Astrocyte (in vitro differentiated cells and primary cell): ENCODE measurements around the gene C13orf46. TPM values are rescaled to one million over a fixed set of nuclear protein-coding genes. Genes with fewer than 3 reads are reported as not detected.
"Not testable (repeated sequence)": the region's sequence is repeated elsewhere in the genome, so short reads cannot be mapped to it uniquely, and the experiment has no call there.

Source experiments
- DNase-seq: peaks from one replicate; pipeline ENCODE4 v3.0.0-alpha.2; 2010; ENCODE audit warnings: low read depth
- FAIRE-seq: peaks from 2 replicates; lab custom pipeline; 2011; peaks lifted over from hg19 to GRCh38; lab: Jason Lieb, UNC
- H2AFZ ChIP-seq: 2 replicates; pipeline ENCODE4 v1.6.0; 2012; ENCODE audit warnings: low read depth, low read length, inconsistent platforms
- H3K27ac ChIP-seq: 2 replicates; pipeline ENCODE4 v1.5.1; 2011; ENCODE audit warnings: low read depth, low read length, inconsistent platforms
- H3K27me3 ChIP-seq: 2 replicates; pipeline ENCODE4 v1.6.0; 2011; ENCODE audit warnings: low read length, inconsistent platforms; ENCODE audit not compliant: insufficient read depth
- H3K36me3 ChIP-seq: 2 replicates; pipeline ENCODE4 v1.5.1; 2011; ENCODE audit warnings: low read length, inconsistent platforms; ENCODE audit not compliant: insufficient read depth
- H3K4me1 ChIP-seq: 2 replicates; pipeline ENCODE4 v1.5.1; 2011; ENCODE audit warnings: low read length, inconsistent platforms; ENCODE audit not compliant: insufficient read depth
- H3K4me2 ChIP-seq: 2 replicates; pipeline ENCODE4 v1.6.0; 2012; ENCODE audit warnings: low read length, inconsistent platforms
- H3K4me3 ChIP-seq: 2 replicates; pipeline ENCODE4 v1.5.1; 2011; ENCODE audit warnings: low read depth, mild to moderate bottlenecking, low read length, inconsistent platforms; ENCODE audit not compliant: insufficient read depth
- H3K79me2 ChIP-seq: 2 replicates; pipeline ENCODE4 v1.6.0; 2012; ENCODE audit warnings: mild to moderate bottlenecking, low read length, inconsistent platforms; ENCODE audit not compliant: insufficient read depth
- H3K9ac ChIP-seq: 2 replicates; pipeline ENCODE4 v1.6.0; 2012; ENCODE audit warnings: mild to moderate bottlenecking, low read length, inconsistent platforms
- H3K9me3 ChIP-seq: 2 replicates; pipeline ENCODE4 v1.5.1; 2012; ENCODE audit warnings: low read depth, mild to moderate bottlenecking, low read length, inconsistent platforms; ENCODE audit not compliant: insufficient read depth
- H4K20me1 ChIP-seq: 2 replicates; pipeline ENCODE4 v1.6.0; 2012; ENCODE audit warnings: low read length, inconsistent platforms; ENCODE audit not compliant: insufficient read depth
- H3K27ac Mint-ChIP-seq: one replicate; pipeline ENCODE4 v1.8.0; 2021; ENCODE audit warnings: mild to moderate bottlenecking, mixed read lengths; ENCODE audit not compliant: unreplicated experiment
- H3K27me3 Mint-ChIP-seq: one replicate; pipeline ENCODE4 v1.8.0; 2021; ENCODE audit warnings: low read depth, mixed read lengths; ENCODE audit not compliant: unreplicated experiment
- H3K36me3 Mint-ChIP-seq: one replicate; pipeline ENCODE4 v1.8.0; 2021; ENCODE audit warnings: low read depth, mixed read lengths; ENCODE audit not compliant: unreplicated experiment
- H3K4me1 Mint-ChIP-seq: one replicate; pipeline ENCODE4 v1.8.0; 2021; ENCODE audit warnings: low read depth, mixed read lengths; ENCODE audit not compliant: unreplicated experiment
- H3K4me3 Mint-ChIP-seq: one replicate; pipeline ENCODE4 v1.8.0; 2021; ENCODE audit warnings: mild to moderate bottlenecking, moderate library complexity, mixed read lengths; ENCODE audit not compliant: unreplicated experiment
- H3K9me3 Mint-ChIP-seq: one replicate; pipeline ENCODE4 v1.8.0; 2021; ENCODE audit warnings: mild to moderate bottlenecking, mixed read lengths; ENCODE audit not compliant: unreplicated experiment
- EZH2 ChIP-seq: IDR thresholded peaks from 2 replicates; pipeline ENCODE4 v1.6.1; 2012; ENCODE audit warnings: mild to moderate bottlenecking, low read length, inconsistent platforms; ENCODE audit not compliant: insufficient read depth
- total RNA-seq: library from RNA; stranded (reverse); gene quantifications from 2 replicates; pipeline ENCODE4 v1.2.1, GENCODE V29; 2021
- TF ChIP-seq, protein P1 (sequence below): IDR thresholded peaks from 2 replicates; pipeline ENCODE4 v1.5.1; 2011; ENCODE audit warnings: low read depth, mild to moderate bottlenecking, inconsistent platforms, low read length, moderate library complexity; ENCODE audit not compliant: insufficient read depth

Gene C13orf46
- total RNA-seq, 1 donor from 2014 or later: 5.0 TPM

DNA sequence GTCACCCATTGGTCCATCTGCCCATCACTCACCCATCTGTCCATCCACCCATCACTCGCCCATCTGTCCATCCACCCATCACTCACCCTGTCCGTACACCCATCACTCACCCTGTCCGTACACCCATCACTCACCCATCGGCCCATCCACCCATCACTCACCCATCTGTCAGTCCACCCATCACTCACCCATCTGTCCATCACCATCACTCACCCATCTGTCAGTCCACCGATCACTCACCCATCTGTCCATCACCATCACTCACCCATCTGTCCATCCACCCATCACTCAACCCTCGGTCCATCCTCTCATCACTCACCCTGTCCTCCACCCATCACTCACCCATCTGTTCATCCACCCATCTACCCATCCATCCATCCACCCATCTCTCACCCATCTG lies 15.0 kb upstream of the C13orf46 start:
- not testable (repeated sequence) for H3K27ac ChIP-seq, H3K9me3 Mint-ChIP-seq, H3K27me3 ChIP-seq, H3K4me1 Mint-ChIP-seq, H2AFZ ChIP-seq, H3K9me3 ChIP-seq, FAIRE-seq, H3K4me3 ChIP-seq, H3K27me3 Mint-ChIP-seq, H3K79me2 ChIP-seq, H3K4me3 Mint-ChIP-seq, H3K27ac Mint-ChIP-seq, H3K9ac ChIP-seq, DNase-seq, H3K4me2 ChIP-seq, H3K4me1 ChIP-seq
- Histone ChIP-seq H3K36me3 (peaks cover 34% of the 10 kb centered on the region), H4K20me1 (peaks cover 15% of the 10 kb centered on the region)
- H3K36me3 Mint-ChIP-seq: peaks cover 22% of the 10 kb centered on the region

GRCh38 chr13:113982296-113982661 lies 8.4 kb upstream of the C13orf46 start:
- Mint-ChIP-seq H3K9me3 (no peaks in the 10 kb centered on the region), H3K36me3 (peaks cover 19% of the 10 kb centered on the region), H3K27ac (no peak overlapping the region), H3K4me3 (no peak overlapping the region), H3K4me1 (no peaks in the 10 kb centered on the region), H3K27me3 (no peaks in the 10 kb centered on the region)
- no peak overlapping the region for H2AFZ ChIP-seq
- H3K27me3 ChIP-seq: no peaks in the 10 kb centered on the region
- H3K36me3 ChIP-seq: peaks cover 17% of the 10 kb centered on the region
- no peak for DNase-seq
- no peak overlapping the region for H3K4me2 ChIP-seq
- peaks cover 25% of the 10 kb centered on the region for H4K20me1 ChIP-seq
- no peak overlapping the region for H3K9ac ChIP-seq
- peaks cover 2% of the 10 kb centered on the region for H3K4me1 ChIP-seq
- H3K27ac ChIP-seq: no peak overlapping the region
- H3K9me3 ChIP-seq: no peaks in the 10 kb centered on the region
- TF ChIP-seq EZH2: no peak
- TF ChIP-seq, protein P1, sequence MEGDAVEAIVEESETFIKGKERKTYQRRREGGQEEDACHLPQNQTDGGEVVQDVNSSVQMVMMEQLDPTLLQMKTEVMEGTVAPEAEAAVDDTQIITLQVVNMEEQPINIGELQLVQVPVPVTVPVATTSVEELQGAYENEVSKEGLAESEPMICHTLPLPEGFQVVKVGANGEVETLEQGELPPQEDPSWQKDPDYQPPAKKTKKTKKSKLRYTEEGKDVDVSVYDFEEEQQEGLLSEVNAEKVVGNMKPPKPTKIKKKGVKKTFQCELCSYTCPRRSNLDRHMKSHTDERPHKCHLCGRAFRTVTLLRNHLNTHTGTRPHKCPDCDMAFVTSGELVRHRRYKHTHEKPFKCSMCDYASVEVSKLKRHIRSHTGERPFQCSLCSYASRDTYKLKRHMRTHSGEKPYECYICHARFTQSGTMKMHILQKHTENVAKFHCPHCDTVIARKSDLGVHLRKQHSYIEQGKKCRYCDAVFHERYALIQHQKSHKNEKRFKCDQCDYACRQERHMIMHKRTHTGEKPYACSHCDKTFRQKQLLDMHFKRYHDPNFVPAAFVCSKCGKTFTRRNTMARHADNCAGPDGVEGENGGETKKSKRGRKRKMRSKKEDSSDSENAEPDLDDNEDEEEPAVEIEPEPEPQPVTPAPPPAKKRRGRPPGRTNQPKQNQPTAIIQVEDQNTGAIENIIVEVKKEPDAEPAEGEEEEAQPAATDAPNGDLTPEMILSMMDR: no peak
- H3K79me2 ChIP-seq: peaks cover 2% of the 10 kb centered on the region
- FAIRE-seq: no peak
- no peak overlapping the region for H3K4me3 ChIP-seq

GRCh38 chr13:113981611-113982295 lies 7.9 kb upstream of the C13orf46 start:
- no peak for FAIRE-seq
- Histone ChIP-seq H3K27me3 (no peaks in the 10 kb centered on the region), H3K9me3 (no peaks in the 10 kb centered on the region), H3K36me3 (peaks cover 17% of the 10 kb centered on the region), H4K20me1 (peaks cover 28% of the 10 kb centered on the region), H3K27ac (no peak overlapping the region), H3K4me2 (no peak overlapping the region), H3K79me2 (peaks cover 4% of the 10 kb centered on the region), H3K4me3 (no peak overlapping the region), H2AFZ (no peak overlapping the region), H3K4me1 (peaks cover 7% of the 10 kb centered on the region), H3K9ac (no peak overlapping the region)
- Mint-ChIP-seq H3K27ac (no peak overlapping the region), H3K4me1 (peaks cover 5% of the 10 kb centered on the region), H3K27me3 (no peaks in the 10 kb centered on the region), H3K4me3 (no peak overlapping the region), H3K36me3 (peaks cover 19% of the 10 kb centered on the region), H3K9me3 (no peaks in the 10 kb centered on the region)
- TF ChIP-seq, protein P1: no peak
- no peak for TF ChIP-seq EZH2
- DNase-seq: no peak
